Osteoblast (primary cell): Measurements from ENCODE around the gene FBXO41. TPM values are rescaled to one million over a fixed set of nuclear protein-coding genes. Genes with fewer than 3 reads are reported as not detected.

Experiments used
- DNase-seq: peaks from one replicate; pipeline ENCODE4 v3.0.0; 2011; ENCODE audit warnings: low spot score, mixed read lengths; ENCODE audit not compliant: insufficient read length; ENCODE audit errors: missing footprints
- H2AFZ ChIP-seq: 2 replicates; pipeline ENCODE4 v1.6.0; 2011; ENCODE audit warnings: mild to moderate bottlenecking, low read length
- H3K27ac ChIP-seq: 2 replicates; pipeline ENCODE4 v1.5.1; 2011; ENCODE audit warnings: mild to moderate bottlenecking, low read depth, low read length, moderate library complexity
- H3K27me3 ChIP-seq: 2 replicates; pipeline ENCODE4 v1.6.0; 2012; ENCODE audit warnings: mild to moderate bottlenecking, control low read depth, inconsistent platforms, low read length, moderate library complexity; ENCODE audit not compliant: insufficient read depth
- H3K36me3 ChIP-seq: 2 replicates; pipeline ENCODE4 v1.5.1; 2011; ENCODE audit warnings: mild to moderate bottlenecking, low read length, control low read depth, moderate library complexity; ENCODE audit not compliant: insufficient read depth
- H3K4me1 ChIP-seq: 2 replicates; pipeline ENCODE4 v1.5.1; 2011; ENCODE audit warnings: mild to moderate bottlenecking, low read length, control low read depth, moderate library complexity; ENCODE audit not compliant: insufficient read depth
- H3K4me2 ChIP-seq: 2 replicates; pipeline ENCODE4 v1.6.0; 2011; ENCODE audit warnings: mild to moderate bottlenecking, low read length; ENCODE audit not compliant: insufficient read depth
- H3K4me3 ChIP-seq: fragments of 200-600 bp; sonication (generic); 3 replicates; pipeline ENCODE4 v1.5.1; 2012; ENCODE audit warnings: mild to moderate bottlenecking, low read length, inconsistent platforms; ENCODE audit not compliant: insufficient read depth
- H3K79me2 ChIP-seq: 2 replicates; pipeline ENCODE4 v1.6.0; 2012; ENCODE audit warnings: mild to moderate bottlenecking, low read length, control low read depth, inconsistent platforms; ENCODE audit not compliant: insufficient read depth
- H3K9me3 ChIP-seq: 2 replicates; pipeline ENCODE4 v1.5.1; 2011; ENCODE audit warnings: low read depth, low read length, control low read depth
- H4K20me1 ChIP-seq: 2 replicates; pipeline ENCODE4 v1.6.0; 2012; ENCODE audit warnings: mild to moderate bottlenecking, low read length, control low read depth; ENCODE audit not compliant: insufficient read depth
- CTCF ChIP-seq: IDR thresholded peaks from 2 replicates; pipeline ENCODE4 v1.5.1; 2011; ENCODE audit warnings: mild to moderate bottlenecking, low read depth, low read length, moderate library complexity; ENCODE audit errors: extremely low read depth
- total RNA-seq: library from RNA; depleted of rRNA; stranded (reverse); fragments of >200 nt; gene quantifications from 2 replicates; pipeline ENCODE4 v1.2.3, GENCODE V29; 2012

Gene FBXO41
- total RNA-seq, 1 donor, result 0.36 TPM

DNA sequence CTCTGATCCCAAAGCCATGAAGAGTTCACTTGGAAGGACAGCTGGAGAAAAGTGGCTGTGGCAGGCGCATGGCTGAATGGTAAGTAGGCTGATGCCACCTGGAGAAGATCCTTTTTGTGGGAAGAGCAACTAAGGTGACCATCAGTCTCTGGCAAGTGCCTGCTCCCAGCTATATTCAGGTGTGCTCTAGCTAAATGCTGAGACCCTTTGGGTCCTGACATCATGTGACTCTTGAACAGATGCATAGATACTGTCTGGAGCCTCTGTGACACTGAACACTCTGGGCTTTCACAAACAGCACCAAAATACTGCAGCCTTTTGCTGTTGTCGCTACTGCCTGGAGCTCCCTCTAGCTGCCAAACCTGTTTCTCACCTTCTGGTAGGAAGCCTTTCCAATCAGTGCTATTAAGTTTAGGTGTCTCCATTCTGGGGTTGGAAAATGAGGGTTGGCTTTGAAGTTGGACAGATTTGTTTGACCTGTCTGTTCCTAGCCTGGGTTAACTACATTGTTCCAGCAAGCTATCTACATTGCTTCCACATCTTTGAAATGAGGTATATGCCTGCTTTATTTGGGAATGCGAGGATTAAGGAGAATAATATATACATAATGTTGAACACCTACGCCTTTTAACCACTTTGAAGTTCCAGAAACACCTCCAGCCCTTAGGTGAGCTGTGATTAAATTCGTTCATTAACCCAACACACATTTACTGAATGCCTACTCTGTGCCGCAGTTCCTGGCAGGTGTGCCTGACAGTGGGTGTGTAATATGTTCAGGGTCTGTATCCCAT lies 6.0 kb upstream of the FBXO41 start:
- Histone ChIP-seq H2AFZ (no peak overlapping the region), H3K27me3 (peaks cover 64% of the 10 kb centered on the region), H3K9me3 (no peaks in the 10 kb centered on the region), H4K20me1 (no peaks in the 10 kb centered on the region), H3K4me1 (no peaks in the 10 kb centered on the region), H3K36me3 (no peaks in the 10 kb centered on the region), H3K79me2 (no peaks in the 10 kb centered on the region), H3K27ac (no peak overlapping the region), H3K4me3 (no peak overlapping the region), H3K4me2 (no peak overlapping the region)
- peak; percentile 67 for TF ChIP-seq CTCF
- DNase-seq, result peak; percentile 77

- Histone ChIP-seq H2AFZ (no peak overlapping the region), H3K27me3 (peaks cover 63% of the 10 kb centered on the region), H3K4me3 (no peak overlapping the region)
Observed at GRCh38 chr2:73289304-73289703, 5.0 kb upstream of the FBXO41 start.

GRCh38 chr2:73286134-73286655 lies 1.9 kb upstream of the FBXO41 start:
- Histone ChIP-seq H3K79me2 (no peaks in the 10 kb centered on the region), H3K4me1 (peaks cover 3% of the 10 kb centered on the region), H3K4me2 (no peak overlapping the region), H3K4me3 (no peak overlapping the region), H3K27me3 (peaks cover 39% of the 10 kb centered on the region), H3K36me3 (no peaks in the 10 kb centered on the region), H3K27ac (no peak overlapping the region), H4K20me1 (no peaks in the 10 kb centered on the region), H2AFZ (no peak overlapping the region), H3K9me3 (no peaks in the 10 kb centered on the region)
- TF ChIP-seq CTCF, result no peak
- peak; percentile 30 for DNase-seq

More at GRCh38 chr2:73289304-73289703, 5.0 kb upstream of the FBXO41 start:
- Histone ChIP-seq H3K4me1 (no peaks in the 10 kb centered on the region), H3K79me2 (no peaks in the 10 kb centered on the region), H3K27ac (no peak overlapping the region), H3K36me3 (no peaks in the 10 kb centered on the region), H4K20me1 (no peaks in the 10 kb centered on the region), H3K9me3 (no peaks in the 10 kb centered on the region), H3K4me2 (no peak overlapping the region)
- DNase-seq, result peak; percentile 37
- TF ChIP-seq CTCF, result no peak

- no peaks in the 10 kb centered on the region for H3K79me2 ChIP-seq
- no peak overlapping the region for H3K27ac ChIP-seq
- H2AFZ ChIP-seq, result no peak overlapping the region
- peak; percentile 23 for DNase-seq
- no peak overlapping the region for H3K4me3 ChIP-seq
- H3K4me2 ChIP-seq, result peak overlapping the region; percentile 74
- H4K20me1 ChIP-seq, result no peaks in the 10 kb centered on the region
- TF ChIP-seq CTCF, result no peak
- no peaks in the 10 kb centered on the region for H3K9me3 ChIP-seq
- H3K36me3 ChIP-seq, result no peaks in the 10 kb centered on the region
- H3K27me3 ChIP-seq, result peaks cover 34% of the 10 kb centered on the region
- peaks cover 3% of the 10 kb centered on the region for H3K4me1 ChIP-seq
Observed at GRCh38 chr2:73285159-73285739, 971 bp upstream of the FBXO41 start.
